ENCODE measurements around the gene SNAI3.

- TF ChIP-seq, protein P1, sequence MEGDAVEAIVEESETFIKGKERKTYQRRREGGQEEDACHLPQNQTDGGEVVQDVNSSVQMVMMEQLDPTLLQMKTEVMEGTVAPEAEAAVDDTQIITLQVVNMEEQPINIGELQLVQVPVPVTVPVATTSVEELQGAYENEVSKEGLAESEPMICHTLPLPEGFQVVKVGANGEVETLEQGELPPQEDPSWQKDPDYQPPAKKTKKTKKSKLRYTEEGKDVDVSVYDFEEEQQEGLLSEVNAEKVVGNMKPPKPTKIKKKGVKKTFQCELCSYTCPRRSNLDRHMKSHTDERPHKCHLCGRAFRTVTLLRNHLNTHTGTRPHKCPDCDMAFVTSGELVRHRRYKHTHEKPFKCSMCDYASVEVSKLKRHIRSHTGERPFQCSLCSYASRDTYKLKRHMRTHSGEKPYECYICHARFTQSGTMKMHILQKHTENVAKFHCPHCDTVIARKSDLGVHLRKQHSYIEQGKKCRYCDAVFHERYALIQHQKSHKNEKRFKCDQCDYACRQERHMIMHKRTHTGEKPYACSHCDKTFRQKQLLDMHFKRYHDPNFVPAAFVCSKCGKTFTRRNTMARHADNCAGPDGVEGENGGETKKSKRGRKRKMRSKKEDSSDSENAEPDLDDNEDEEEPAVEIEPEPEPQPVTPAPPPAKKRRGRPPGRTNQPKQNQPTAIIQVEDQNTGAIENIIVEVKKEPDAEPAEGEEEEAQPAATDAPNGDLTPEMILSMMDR (IDR thresholded peaks at IDR 0.05; ENCODE audit: insufficient read depth, low read length, poor library complexity, severe bottlenecking): no peak
- TF ChIP-seq EZH2phosphoT487 (conservative IDR thresholded peaks at IDR 0.05; ENCODE audit: low read length): no peak
Observed at GRCh38 chr16:88659160-88659559, 27.1 kb downstream of the SNAI3 start.

Measured in SU-DHL-6 (cell line).